ENCODE data around the gene MISP. TPM values are rescaled to one million over a fixed set of nuclear protein-coding genes. Genes with fewer than 3 reads are reported as not detected.

Gene MISP
- total and polyA plus RNA-seq, 9 of the 15 experiments (the other 6 are each of a cell fraction or from before 2014, with no cell fraction given), result 0.04 to 0.29 (median 0.05) TPM; not detected in 5

DNA sequence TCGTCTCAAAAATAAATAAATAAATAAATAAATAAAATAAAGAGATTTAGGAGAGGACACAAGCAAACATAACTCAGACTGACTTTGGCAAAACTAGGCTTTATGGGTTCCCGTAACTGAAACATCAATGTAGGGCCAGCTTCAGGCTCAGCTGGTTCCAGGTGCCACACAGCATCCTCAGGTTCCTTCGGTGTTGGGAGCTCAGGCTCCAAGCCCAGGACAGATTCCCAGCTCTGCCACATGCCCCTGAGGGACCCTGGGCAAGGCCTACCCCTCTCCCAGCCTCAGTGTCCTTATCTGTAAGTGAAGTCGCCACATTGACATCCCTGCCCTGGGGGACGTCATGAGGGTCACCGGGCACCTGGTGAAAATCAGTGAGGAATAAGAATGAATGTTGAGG lies 18.7 kb downstream of the MISP start:
- intact Hi-C loops (cut with micrococcal nuclease), result loop anchor here (1.0 to 5.0 kb wide), 4 partner anchors 93 to 213 kb away; partner anchors contain the start of genes KISS1R and WDR18
- no peaks in the 10 kb centered on the region for H3K9me3 ChIP-seq (replicated peaks; ENCODE audit: control insufficient read depth, insufficient read depth, low read depth, low read length)
- peak overlapping the region in 1 of 2 experiments; percentile 79; a peak in 1 of 4 replicates for H3K9ac ChIP-seq (ENCODE audit: insufficient read depth in 1 of 2, low read depth in 2 of 2, low read length in 2 of 2)
- H3K9me1 ChIP-seq (ENCODE audit: control insufficient read depth, insufficient read depth, low read length), result no peaks in the 10 kb centered on the region
- ChIA-PET CTCF (ENCODE audit: low intra/inter-chr PET ratio) (interaction anchor here (0.8 to 3.5 kb wide), 6 partner anchors 60 to 468 kb away, joined by 3 to 74 read pairs (median 4); partner anchors contain the start of genes CBARP and KISS1R), POLR2A (interaction anchor here (0.6 to 0.9 kb wide), 3 partner anchors 9 to 46 kb away, joined by 3 to 5 read pairs (median 3); no protein-coding TSS in a partner anchor)
- no peak for DNase-seq (ENCODE audit: extremely low read depth in 1 of 4, low spot score in 3 of 4)
- BruUV-seq (replicated peaks), result no TSS peak
- H3K27ac ChIP-seq (ENCODE audit: extremely low read depth, low read depth, low read length), result no peak overlapping the region
- no peaks in the 10 kb centered on the region for H3K27me3 ChIP-seq (ENCODE audit: control insufficient read depth in 2 of 2, insufficient read depth in 2 of 2, low read length in 2 of 2)
- H2AFZ ChIP-seq (ENCODE audit: low read depth, low read length), result no peak overlapping the region; the same call in 1 of the 2 replicates
- H3K4me3 ChIP-seq, result no peak overlapping the region
- 62% methylated on average over 6 of the region's 6 CpGs for WGBS (ENCODE audit: insufficient coverage, low coverage, missing lambda C conversion rate)
- ATAC-seq, result no peak
- TF ChIP-seq PURB (CRISPR knock-in tag; IDR thresholded peaks at IDR 0.05; ENCODE audit: low read depth) (no peak), ZNF3 (CRISPR knock-in tag; IDR thresholded peaks at IDR 0.05) (no peak), TAF9B (IDR thresholded peaks at IDR 0.05; ENCODE audit: partially characterized antibody) (no peak), CBFB (CRISPR knock-in tag; IDR thresholded peaks at IDR 0.05) (0 out of 2 replicates have a peak, but pooled peaks have one; percentile 44), BMI1 (IDR thresholded peaks at IDR 0.05; ENCODE audit: low read length) (no peak), ZBTB7A (IDR thresholded peaks at IDR 0.05; ENCODE audit: borderline replicate concordance, control insufficient read depth, low read depth, low read length) (no peak)
- TF ChIP-seq, protein P1, sequence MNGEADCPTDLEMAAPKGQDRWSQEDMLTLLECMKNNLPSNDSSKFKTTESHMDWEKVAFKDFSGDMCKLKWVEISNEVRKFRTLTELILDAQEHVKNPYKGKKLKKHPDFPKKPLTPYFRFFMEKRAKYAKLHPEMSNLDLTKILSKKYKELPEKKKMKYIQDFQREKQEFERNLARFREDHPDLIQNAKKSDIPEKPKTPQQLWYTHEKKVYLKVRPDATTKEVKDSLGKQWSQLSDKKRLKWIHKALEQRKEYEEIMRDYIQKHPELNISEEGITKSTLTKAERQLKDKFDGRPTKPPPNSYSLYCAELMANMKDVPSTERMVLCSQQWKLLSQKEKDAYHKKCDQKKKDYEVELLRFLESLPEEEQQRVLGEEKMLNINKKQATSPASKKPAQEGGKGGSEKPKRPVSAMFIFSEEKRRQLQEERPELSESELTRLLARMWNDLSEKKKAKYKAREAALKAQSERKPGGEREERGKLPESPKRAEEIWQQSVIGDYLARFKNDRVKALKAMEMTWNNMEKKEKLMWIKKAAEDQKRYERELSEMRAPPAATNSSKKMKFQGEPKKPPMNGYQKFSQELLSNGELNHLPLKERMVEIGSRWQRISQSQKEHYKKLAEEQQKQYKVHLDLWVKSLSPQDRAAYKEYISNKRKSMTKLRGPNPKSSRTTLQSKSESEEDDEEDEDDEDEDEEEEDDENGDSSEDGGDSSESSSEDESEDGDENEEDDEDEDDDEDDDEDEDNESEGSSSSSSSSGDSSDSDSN (IDR thresholded peaks at IDR 0.05; ENCODE audit: borderline replicate concordance in 1 of 2, low read depth in 2 of 2, low read length in 2 of 2), result no peak
- TF ChIP-seq, protein P2, sequence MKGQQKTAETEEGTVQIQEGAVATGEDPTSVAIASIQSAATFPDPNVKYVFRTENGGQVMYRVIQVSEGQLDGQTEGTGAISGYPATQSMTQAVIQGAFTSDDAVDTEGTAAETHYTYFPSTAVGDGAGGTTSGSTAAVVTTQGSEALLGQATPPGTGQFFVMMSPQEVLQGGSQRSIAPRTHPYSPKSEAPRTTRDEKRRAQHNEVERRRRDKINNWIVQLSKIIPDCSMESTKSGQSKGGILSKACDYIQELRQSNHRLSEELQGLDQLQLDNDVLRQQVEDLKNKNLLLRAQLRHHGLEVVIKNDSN (CRISPR knock-in tag; IDR thresholded peaks at IDR 0.05), result 0 out of 2 replicates have a peak, but pooled peaks have one; percentile 2
- H3K4me1 ChIP-seq (replicated peaks in 1 of 2; ENCODE audit: control insufficient read depth in 2 of 2, insufficient read depth in 2 of 2, low read length in 2 of 2), result peaks cover 0 to 42% of the 10 kb centered on the region in 2 experiments; a peak in 3 of 5 replicates
- no peak for FAIRE-seq
- no peaks in the 10 kb centered on the region for H3K36me3 ChIP-seq (ENCODE audit: control insufficient read depth, insufficient read depth, low read length)
- no peaks in the 10 kb centered on the region for H3K79me2 ChIP-seq (ENCODE audit: control insufficient read depth, insufficient read depth, low read length)
- H4K20me1 ChIP-seq (replicated peaks; ENCODE audit: control insufficient read depth, insufficient read depth, low read length), result no peaks in the 10 kb centered on the region
- in situ Hi-C loops (cut with MboI), result loop anchor here (5.0 to 25.0 kb wide), 3 partner anchors 88 to 468 kb away; partner anchors contain the start of genes ATP5F1D, CBARP, CFD and MIDN
- H3K4me2 ChIP-seq (ENCODE audit: insufficient read depth, low read length), result no peak overlapping the region
